LNCAP (cell line): ENCODE data around the gene AMHR2.

Experiments
- TF ChIP-seq, protein P1 (sequence below): fragments of 450-650 bp; IDR thresholded peaks from 2 replicates; pipeline ENCODE4 v1.5.1; 2017; ENCODE audit warnings: mild to moderate bottlenecking

The AMHR2 gene

DNA sequence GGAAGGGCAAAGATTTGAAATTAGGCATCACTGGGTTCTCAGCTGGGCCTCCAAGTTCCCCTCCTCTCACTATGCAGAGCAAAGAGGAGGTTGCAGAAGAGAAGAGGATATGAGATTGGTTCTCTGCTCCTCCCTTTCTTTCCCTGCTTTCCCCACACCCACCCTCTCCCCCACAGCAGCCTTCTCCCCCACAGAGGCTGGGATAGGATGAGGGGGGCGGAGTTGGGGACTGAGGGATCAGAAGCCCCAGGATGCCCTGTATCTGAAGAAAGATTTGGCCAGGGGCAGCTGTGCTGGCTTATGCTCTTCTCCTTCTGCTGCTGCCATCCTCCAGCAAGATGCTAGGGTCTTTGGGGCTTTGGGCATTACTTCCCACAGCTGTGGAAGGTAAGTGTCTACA is at the start of gene AMHR2:
Gene AMHR2, plus strand, starts transcription at position 259 of the 400 bp plus-strand sequence. Its CDS starts 80 bp downstream, at position 339.
- TF ChIP-seq, protein P1, sequence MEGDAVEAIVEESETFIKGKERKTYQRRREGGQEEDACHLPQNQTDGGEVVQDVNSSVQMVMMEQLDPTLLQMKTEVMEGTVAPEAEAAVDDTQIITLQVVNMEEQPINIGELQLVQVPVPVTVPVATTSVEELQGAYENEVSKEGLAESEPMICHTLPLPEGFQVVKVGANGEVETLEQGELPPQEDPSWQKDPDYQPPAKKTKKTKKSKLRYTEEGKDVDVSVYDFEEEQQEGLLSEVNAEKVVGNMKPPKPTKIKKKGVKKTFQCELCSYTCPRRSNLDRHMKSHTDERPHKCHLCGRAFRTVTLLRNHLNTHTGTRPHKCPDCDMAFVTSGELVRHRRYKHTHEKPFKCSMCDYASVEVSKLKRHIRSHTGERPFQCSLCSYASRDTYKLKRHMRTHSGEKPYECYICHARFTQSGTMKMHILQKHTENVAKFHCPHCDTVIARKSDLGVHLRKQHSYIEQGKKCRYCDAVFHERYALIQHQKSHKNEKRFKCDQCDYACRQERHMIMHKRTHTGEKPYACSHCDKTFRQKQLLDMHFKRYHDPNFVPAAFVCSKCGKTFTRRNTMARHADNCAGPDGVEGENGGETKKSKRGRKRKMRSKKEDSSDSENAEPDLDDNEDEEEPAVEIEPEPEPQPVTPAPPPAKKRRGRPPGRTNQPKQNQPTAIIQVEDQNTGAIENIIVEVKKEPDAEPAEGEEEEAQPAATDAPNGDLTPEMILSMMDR = no peak

DNA sequence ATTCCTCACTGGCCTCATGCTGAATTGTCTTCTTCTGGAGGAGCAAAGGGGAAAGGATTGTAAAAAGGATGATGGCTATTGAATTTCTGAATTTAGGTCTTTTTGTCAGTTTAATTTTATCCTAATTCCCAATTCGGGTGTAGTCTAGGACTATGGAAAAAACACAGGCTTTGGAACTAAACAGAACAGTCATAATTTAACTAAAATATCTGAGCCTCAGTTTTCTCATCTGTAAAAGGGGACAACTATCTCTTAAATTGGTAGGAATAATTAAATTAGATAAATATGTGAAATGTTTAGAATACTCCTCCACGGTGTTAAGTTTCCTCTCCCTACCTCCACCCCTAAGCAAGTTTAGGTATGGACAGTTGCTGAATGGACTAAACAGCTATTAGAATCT is 46.9 kb upstream of the AMHR2 start:
- TF ChIP-seq, protein P1 = no peak

DNA sequence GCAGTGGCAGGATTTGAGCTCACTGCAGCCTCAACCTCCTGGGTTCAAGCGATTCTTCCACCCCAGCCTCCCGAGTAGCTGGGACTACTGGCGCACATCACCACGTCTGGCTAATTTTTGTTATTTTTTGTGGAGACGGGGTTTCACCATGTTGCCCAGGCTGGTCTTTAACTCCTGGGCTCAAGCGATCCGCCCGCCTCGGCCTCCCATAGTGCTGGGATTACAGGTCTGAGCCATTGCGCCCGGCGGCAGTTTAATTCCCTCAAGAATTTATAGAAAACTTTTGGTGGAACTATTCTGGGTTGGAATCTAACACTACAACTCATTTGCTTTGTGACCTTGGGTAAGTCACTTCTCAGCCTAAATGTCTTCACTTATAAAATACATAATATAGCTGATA is 45.4 kb upstream of the AMHR2 start:
- TF ChIP-seq, protein P1 = no peak

DNA sequence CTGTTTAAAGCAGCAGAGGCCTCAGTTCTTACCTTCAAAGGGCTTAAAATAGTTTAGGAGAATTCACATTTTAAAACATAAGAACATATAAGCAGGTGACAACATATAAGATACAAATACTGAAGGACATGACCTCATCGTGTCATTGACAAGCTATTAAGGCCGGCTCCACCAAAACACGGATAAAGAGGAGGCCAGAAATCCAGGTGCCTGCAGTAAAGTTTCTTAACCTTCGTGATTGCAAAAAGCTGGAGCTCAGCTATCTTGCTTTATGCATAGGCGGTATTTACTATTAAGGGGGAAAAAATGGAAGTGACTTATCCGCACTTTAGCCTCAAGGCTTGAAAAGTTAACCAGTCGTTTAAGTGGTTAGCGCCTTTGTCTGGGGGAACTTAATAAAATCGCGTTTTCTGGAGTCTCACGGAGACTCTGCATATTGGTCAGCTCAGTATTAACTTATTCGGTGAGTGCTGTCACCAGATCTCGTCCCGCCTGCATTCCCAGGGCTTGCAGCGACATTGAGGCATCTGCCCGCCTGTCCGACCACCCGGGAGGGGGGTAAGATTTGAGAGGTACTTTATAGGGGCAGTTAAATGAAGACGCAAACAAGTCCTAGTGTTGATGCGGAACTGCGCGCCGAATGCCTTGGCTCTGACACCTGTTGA is 44.8 kb upstream of the AMHR2 start:
- TF ChIP-seq, protein P1 = no peak

- TF ChIP-seq, protein P1 = no peak
These were observed 44.1 kb upstream of the AMHR2 start for GRCh38 chr12:53379389-53380103.

DNA sequence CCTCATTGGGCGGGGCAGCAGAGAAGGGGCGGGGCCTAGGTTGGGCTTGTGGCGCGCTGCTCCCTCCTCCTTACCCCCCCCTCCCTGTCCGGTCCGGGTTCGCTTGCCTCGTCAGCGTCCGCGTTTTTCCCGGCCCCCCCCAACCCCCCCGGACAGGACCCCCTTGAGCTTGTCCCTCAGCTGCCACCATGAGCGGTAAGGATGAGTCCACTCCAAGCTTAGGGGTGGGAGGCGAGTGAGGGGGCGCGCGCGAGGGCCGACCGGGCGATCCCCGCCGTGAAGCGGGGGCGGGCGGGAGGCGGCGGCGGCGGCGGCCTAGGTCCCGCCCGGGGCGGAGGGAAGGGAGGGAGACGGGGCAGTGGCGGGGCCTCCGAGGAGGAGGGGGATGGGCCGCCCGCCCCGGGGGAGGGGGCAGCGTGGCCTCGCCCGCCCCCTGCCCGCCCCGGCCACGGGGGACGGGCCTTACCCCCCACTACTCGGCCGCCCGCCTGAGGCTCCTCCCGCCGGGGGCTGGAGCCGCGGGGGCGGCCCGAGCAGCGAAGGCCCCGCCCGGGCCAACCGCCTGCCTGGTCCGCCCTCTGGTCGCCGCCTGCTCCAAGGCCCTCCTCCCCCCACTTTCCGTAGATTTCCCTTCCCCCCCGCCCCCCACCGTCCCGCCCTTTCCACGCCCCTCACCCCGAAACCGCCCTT is 43.4 kb upstream of the AMHR2 start, which contains the start of gene SP1:
Gene SP1, plus strand, starts transcription at position 73 of the 690 bp plus-strand sequence. Its CDS starts 116 bp downstream, at position 189.
- TF ChIP-seq, protein P1 = no peak

DNA sequence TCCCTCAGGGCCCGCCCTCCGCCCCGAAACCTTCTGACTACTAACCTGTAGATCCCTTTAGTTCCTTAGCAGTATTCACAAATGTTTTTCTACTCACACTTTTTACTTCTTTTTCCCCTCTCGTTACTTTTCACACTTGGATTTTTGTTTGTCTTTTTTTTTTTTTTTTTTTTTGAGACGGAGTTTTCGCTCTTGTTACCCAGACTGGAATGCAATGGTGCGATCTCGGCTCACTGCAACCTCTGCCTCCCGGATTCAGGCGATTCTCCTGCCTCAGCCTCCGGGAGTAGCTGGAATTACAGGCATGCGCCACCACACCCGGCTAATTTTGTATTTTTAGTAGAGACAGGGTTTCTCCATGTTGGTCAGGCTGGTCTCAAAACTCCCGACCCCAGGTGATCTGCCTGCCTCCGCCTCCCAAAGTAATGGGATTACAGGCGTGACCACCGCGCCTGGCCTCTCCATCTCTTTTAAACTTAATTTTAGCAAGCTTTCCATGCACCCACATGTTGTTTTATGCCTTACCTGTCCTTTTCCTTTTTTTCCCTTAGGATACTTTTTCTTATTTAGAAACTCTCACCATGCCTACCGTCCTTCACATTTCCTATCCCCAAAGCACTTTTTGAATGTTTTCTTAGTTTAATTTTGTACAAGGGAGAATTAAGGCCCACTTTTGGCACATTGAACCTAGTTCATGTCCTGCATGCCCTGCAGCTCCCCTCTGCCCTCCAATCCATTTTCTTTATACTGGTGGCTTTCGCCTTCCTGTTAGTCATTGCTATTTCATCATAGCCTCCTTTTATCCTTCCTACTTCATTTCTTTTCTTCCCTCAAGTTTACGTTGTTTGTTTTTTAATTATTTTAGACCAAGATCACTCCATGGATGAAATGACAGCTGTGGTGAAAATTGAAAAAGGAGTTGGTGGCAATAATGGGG is 42.6 kb upstream of the AMHR2 start:
- TF ChIP-seq, protein P1 = no peak
